K562 (cell line): ENCODE data around the gene ERGIC1.

ENCODE experiments used
- FOS ChIP-seq: IDR thresholded peaks from 3 replicates; pipeline ENCODE4 v1.6.1; 2011; ENCODE audit not compliant: insufficient read length; ENCODE audit errors: extremely low read depth
- HNRNPLL ChIP-seq: fragments of 200-400 bp; formaldehyde crosslinking; IDR thresholded peaks from 2 replicates; pipeline ENCODE4 v1.6.1; 2017; ENCODE audit warnings: low read length, low read depth, mild to moderate bottlenecking; ENCODE audit not compliant: poor library complexity, severe bottlenecking
- JUNB ChIP-seq: fragments of 450-650 bp; formaldehyde crosslinking; conservative IDR thresholded peaks from 2 replicates; pipeline ENCODE4 v1.4.0; 2020; ENCODE audit warnings: mild to moderate bottlenecking
- MITF ChIP-seq: IDR thresholded peaks from 2 replicates; pipeline ENCODE4 v1.6.1; 2014; ENCODE audit warnings: antibody characterized with exemption
- NFIC ChIP-seq: fragments of 450-650 bp; IDR thresholded peaks from 2 replicates; pipeline ENCODE4 v1.6.1; 2017; ENCODE audit warnings: mild to moderate bottlenecking, inconsistent platforms
- NFYB ChIP-seq: IDR thresholded peaks from 2 replicates; pipeline ENCODE4 v1.6.1; 2011; ENCODE audit warnings: mild to moderate bottlenecking, moderate library complexity; ENCODE audit not compliant: insufficient read length; ENCODE audit errors: extremely low read depth
- PCBP2 ChIP-seq: fragments of 200-400 bp; formaldehyde crosslinking; IDR thresholded peaks from 2 replicates; pipeline ENCODE4 v1.6.1; 2018; ENCODE audit warnings: low read length, low read depth, mild to moderate bottlenecking, moderate library complexity; ENCODE audit not compliant: poor library complexity, severe bottlenecking
- POLR2AphosphoS5 ChIP-seq: IDR thresholded peaks from 2 replicates; pipeline ENCODE4 v1.6.1; 2011; ENCODE audit warnings: mild to moderate bottlenecking, low read depth, low read length, moderate library complexity; ENCODE audit not compliant: control insufficient read depth, insufficient read depth
- RAD21 ChIP-seq, 2 experiments: fragments of 250-450 bp in 1 of 2; fragments of 450-650 bp in 1 of 2; sonication (Bioruptor Pico) in 1 of 2; formaldehyde crosslinking in 1 of 2; IDR thresholded peaks in 1 of 2; conservative IDR thresholded peaks in 1 of 2; 2 replicates each; pipeline versions ENCODE4 v1.4.0 to v1.8.0; 2020 to 2022; ENCODE audit warnings: mild to moderate bottlenecking in 2 of 2, moderate library complexity in 1 of 2
- SMC3 ChIP-seq: conservative IDR thresholded peaks from 2 replicates; pipeline ENCODE4 v1.6.1; 2011; ENCODE audit warnings: low read depth, low read length, improper control_type of control experiment; ENCODE audit not compliant: insufficient read depth
- ZNF644 ChIP-seq: fragments of 200-800 bp; sonication (Bioruptor generic); IDR thresholded peaks from 2 replicates; pipeline ENCODE4 v1.6.1; 2016; ENCODE audit warnings: low read depth, missing genetic modification characterization, missing compliant biosample characterization
- TF ChIP-seq, protein P1 (sequence below): fragments of 250-450 bp; sonication (Bioruptor Pico); IDR thresholded peaks from 2 replicates; pipeline ENCODE4 v1.5.0; 2022; ENCODE audit warnings: mild to moderate bottlenecking
- TF ChIP-seq, protein P2 (sequence below), 3 experiments: IDR thresholded peaks in 2 of 3; conservative IDR thresholded peaks in 1 of 3; 2 replicates each; pipeline ENCODE4 v1.5.1; 2011 to 2012; ENCODE audit warnings: low read length in 3 of 3, mild to moderate bottlenecking in 3 of 3, control low read depth in 2 of 3, improper control_type of control experiment in 1 of 3, inconsistent platforms in 1 of 3, low read depth in 1 of 3, mixed read lengths in 1 of 3, moderate library complexity in 1 of 3; ENCODE audit not compliant: insufficient read depth in 2 of 3

DNA sequence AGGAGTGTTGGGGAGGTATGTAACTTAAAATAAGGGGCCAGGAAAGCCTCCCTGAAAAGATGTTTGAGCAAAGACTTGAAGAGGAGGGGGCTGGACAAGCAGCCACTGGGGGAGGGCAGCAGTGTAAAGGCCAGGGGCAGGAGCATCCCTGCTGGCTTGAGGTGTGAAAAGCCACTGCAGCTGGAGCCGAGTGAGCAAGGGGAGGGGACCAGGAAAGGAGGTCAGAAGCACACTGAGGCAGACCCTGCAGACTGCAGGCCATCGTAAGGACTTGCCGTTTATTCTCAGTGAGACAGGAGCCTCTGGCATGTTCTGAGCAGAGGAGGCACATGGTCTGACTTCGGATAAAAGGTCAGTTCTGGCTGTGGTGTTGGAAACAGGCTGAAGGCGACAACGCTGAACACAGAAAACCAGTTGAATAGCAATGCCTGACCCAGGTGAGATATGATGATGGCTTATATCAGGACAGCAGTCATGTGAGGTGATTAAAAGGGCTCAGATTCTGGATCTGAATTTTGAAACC, 10.2 kb upstream of the ERGIC1 start:
- TF ChIP-seq RAD21 (CRISPR knock-in tag; conservative IDR thresholded peaks at IDR 0.05 in 1 of 2, IDR thresholded peaks at IDR 0.05 in 1 of 2) (no peak), JUNB (CRISPR knock-in tag) (no peak), ZNF644 (no peak), PCBP2 (no peak), MITF (no peak), NFIC (no peak), FOS (no peak), SMC3 (no peak), NFYB (no peak), HNRNPLL (no peak), POLR2AphosphoS5 (no peak)
- TF ChIP-seq, protein P1, sequence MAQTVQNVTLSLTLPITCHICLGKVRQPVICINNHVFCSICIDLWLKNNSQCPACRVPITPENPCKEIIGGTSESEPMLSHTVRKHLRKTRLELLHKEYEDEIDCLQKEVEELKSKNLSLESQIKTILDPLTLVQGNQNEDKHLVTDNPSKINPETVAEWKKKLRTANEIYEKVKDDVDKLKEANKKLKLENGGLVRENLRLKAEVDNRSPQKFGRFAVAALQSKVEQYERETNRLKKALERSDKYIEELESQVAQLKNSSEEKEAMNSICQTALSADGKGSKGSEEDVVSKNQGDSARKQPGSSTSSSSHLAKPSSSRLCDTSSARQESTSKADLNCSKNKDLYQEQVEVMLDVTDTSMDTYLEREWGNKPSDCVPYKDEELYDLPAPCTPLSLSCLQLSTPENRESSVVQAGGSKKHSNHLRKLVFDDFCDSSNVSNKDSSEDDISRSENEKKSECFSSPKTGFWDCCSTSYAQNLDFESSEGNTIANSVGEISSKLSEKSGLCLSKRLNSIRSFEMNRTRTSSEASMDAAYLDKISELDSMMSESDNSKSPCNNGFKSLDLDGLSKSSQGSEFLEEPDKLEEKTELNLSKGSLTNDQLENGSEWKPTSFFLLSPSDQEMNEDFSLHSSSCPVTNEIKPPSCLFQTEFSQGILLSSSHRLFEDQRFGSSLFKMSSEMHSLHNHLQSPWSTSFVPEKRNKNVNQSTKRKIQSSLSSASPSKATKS = no peak
- TF ChIP-seq, protein P2, sequence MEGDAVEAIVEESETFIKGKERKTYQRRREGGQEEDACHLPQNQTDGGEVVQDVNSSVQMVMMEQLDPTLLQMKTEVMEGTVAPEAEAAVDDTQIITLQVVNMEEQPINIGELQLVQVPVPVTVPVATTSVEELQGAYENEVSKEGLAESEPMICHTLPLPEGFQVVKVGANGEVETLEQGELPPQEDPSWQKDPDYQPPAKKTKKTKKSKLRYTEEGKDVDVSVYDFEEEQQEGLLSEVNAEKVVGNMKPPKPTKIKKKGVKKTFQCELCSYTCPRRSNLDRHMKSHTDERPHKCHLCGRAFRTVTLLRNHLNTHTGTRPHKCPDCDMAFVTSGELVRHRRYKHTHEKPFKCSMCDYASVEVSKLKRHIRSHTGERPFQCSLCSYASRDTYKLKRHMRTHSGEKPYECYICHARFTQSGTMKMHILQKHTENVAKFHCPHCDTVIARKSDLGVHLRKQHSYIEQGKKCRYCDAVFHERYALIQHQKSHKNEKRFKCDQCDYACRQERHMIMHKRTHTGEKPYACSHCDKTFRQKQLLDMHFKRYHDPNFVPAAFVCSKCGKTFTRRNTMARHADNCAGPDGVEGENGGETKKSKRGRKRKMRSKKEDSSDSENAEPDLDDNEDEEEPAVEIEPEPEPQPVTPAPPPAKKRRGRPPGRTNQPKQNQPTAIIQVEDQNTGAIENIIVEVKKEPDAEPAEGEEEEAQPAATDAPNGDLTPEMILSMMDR (IDR thresholded peaks at IDR 0.05 in 2 of 3, conservative IDR thresholded peaks at IDR 0.05 in 1 of 3; ENCODE audit: insufficient read depth in 2 of 3, low read depth in 1 of 3, low read length in 3 of 3) = no peak
